ENCODE measurements around the gene PRKD3.

The PRKD3 gene

GRCh38 chr2:37344453-37345361 is 20.1 kb upstream of the PRKD3 start, which contains the start of gene QPCT:
Gene QPCT (plus strand): TSS chr2:37344630. CDS start chr2:37344732, 102 bp downstream.
- DNase-seq: peak; percentile 33
- in situ Hi-C loops (cut with MboI; ENCODE audit: low pct_unique_long_range_greater_than_20kb, low sequenced_read_pairs): no loop called here

GRCh38 chr2:37343537-37344434 is 19.2 kb upstream of the PRKD3 start:
- DNase-seq: peak; percentile 33
- in situ Hi-C loops (cut with MboI; ENCODE audit: low pct_unique_long_range_greater_than_20kb, low sequenced_read_pairs): no loop called here

- no peak for DNase-seq
- in situ Hi-C loops (cut with MboI; ENCODE audit: low pct_unique_long_range_greater_than_20kb, low sequenced_read_pairs): no loop called here
Measured at GRCh38 chr2:37342591-37343220, 18.1 kb upstream of the PRKD3 start.

- in situ Hi-C loops (cut with MboI; ENCODE audit: low pct_unique_long_range_greater_than_20kb, low sequenced_read_pairs): no loop called here
- DNase-seq: no peak
Measured at GRCh38 chr2:37340637-37341036, 16.0 kb upstream of the PRKD3 start.

GRCh38 chr2:37338933-37339332 is 14.3 kb upstream of the PRKD3 start:
- no peak for DNase-seq
- in situ Hi-C loops (cut with MboI; ENCODE audit: low pct_unique_long_range_greater_than_20kb, low sequenced_read_pairs): no loop called here

- in situ Hi-C loops (cut with MboI; ENCODE audit: low pct_unique_long_range_greater_than_20kb, low sequenced_read_pairs): no loop called here
- no peak for DNase-seq
Measured at GRCh38 chr2:37337620-37338280, 13.1 kb upstream of the PRKD3 start.

GRCh38 chr2:37335604-37336003 is 11.0 kb upstream of the PRKD3 start:
- in situ Hi-C loops (cut with MboI; ENCODE audit: low pct_unique_long_range_greater_than_20kb, low sequenced_read_pairs): no loop called here
- DNase-seq: no peak

- in situ Hi-C loops (cut with MboI; ENCODE audit: low pct_unique_long_range_greater_than_20kb, low sequenced_read_pairs): no loop called here
- no peak for DNase-seq
Measured at GRCh38 chr2:37333256-37333655, 8.6 kb upstream of the PRKD3 start.

- in situ Hi-C loops (cut with MboI; ENCODE audit: low pct_unique_long_range_greater_than_20kb, low sequenced_read_pairs): no loop called here
- no peak for DNase-seq
Measured at GRCh38 chr2:37332560-37332959, 7.9 kb upstream of the PRKD3 start.

GRCh38 chr2:37330681-37331080 is 6.0 kb upstream of the PRKD3 start:
- in situ Hi-C loops (cut with MboI; ENCODE audit: low pct_unique_long_range_greater_than_20kb, low sequenced_read_pairs): no loop called here
- no peak for DNase-seq

GRCh38 chr2:37326866-37327634 is 2.4 kb upstream of the PRKD3 start:
- in situ Hi-C loops (cut with MboI; ENCODE audit: low pct_unique_long_range_greater_than_20kb, low sequenced_read_pairs): no loop called here
- no peak for DNase-seq

GRCh38 chr2:37326285-37326684 is 1.7 kb upstream of the PRKD3 start:
- no peak for DNase-seq

GRCh38 chr2:37325625-37326071 is 1.0 kb upstream of the PRKD3 start:
- in situ Hi-C loops (cut with MboI; ENCODE audit: low pct_unique_long_range_greater_than_20kb, low sequenced_read_pairs): no loop called here
- DNase-seq: no peak

More at GRCh38 chr2:37326285-37326684, 1.7 kb upstream of the PRKD3 start:
- in situ Hi-C loops (cut with MboI; ENCODE audit: low pct_unique_long_range_greater_than_20kb, low sequenced_read_pairs): no loop called here

- in situ Hi-C loops (cut with MboI; ENCODE audit: low pct_unique_long_range_greater_than_20kb, low sequenced_read_pairs): no loop called here
- no peak for DNase-seq
Measured at GRCh38 chr2:37324536-37324785, 172 bp downstream of the PRKD3 start.

- in situ Hi-C loops (cut with MboI; ENCODE audit: low pct_unique_long_range_greater_than_20kb, low sequenced_read_pairs): no loop called here
- DNase-seq: peak; percentile 59
Measured at GRCh38 chr2:37323781-37324535, 675 bp downstream of the PRKD3 start.

- in situ Hi-C loops (cut with MboI; ENCODE audit: low pct_unique_long_range_greater_than_20kb, low sequenced_read_pairs): no loop called here
- DNase-seq: no peak
Measured at GRCh38 chr2:37323176-37323780, 1.4 kb downstream of the PRKD3 start.

GRCh38 chr2:37322368-37322767 is 2.3 kb downstream of the PRKD3 start:
- DNase-seq: no peak
- in situ Hi-C loops (cut with MboI; ENCODE audit: low pct_unique_long_range_greater_than_20kb, low sequenced_read_pairs): no loop called here

Data from KBM-7 (cell line).